SK-N-SH treated with all-trans-retinoic acid at 6 μM for 48 hours (cell line): ENCODE data around the gene ADAM8.

Experiments used
- ATAC-seq: fragments of 200-7000 bp; cut with Tn5 transposase; 3 replicates; pipeline ENCODE4 v1.9.1; 2020; ENCODE audit warnings: mild to moderate bottlenecking, moderate library complexity
- ARNTL ChIP-seq: fragments of 450-650 bp; formaldehyde crosslinking; IDR thresholded peaks from 2 replicates; pipeline ENCODE4 v1.5.0; 2020; ENCODE audit warnings: low read depth, mild to moderate bottlenecking, moderate library complexity, borderline replicate concordance
- BACH2 ChIP-seq: fragments of 250-450 bp; sonication (Bioruptor Pico); IDR thresholded peaks from 2 replicates; pipeline ENCODE4 v1.9.0; 2021; ENCODE audit warnings: mild to moderate bottlenecking, borderline replicate concordance
- CSDC2 ChIP-seq: fragments of 250-450 bp; sonication (Bioruptor Pico); IDR thresholded peaks from 2 replicates; pipeline ENCODE4 v1.5.0; 2020; ENCODE audit warnings: mild to moderate bottlenecking, moderate library complexity
- ESRRG ChIP-seq: fragments of 250-450 bp; sonication (Bioruptor Pico); IDR thresholded peaks from 2 replicates; pipeline ENCODE4 v1.6.1; 2021; ENCODE audit warnings: mild to moderate bottlenecking
- GLIS3 ChIP-seq: fragments of 250-450 bp; sonication (Bioruptor Pico); IDR thresholded peaks from 2 replicates; pipeline ENCODE4 v1.5.0; 2020; ENCODE audit warnings: mild to moderate bottlenecking, moderate library complexity
- ISL1 ChIP-seq: fragments of 250-450 bp; sonication (Bioruptor Pico); IDR thresholded peaks from 2 replicates; pipeline ENCODE4 v2.1.2; 2022; ENCODE audit warnings: mild to moderate bottlenecking, moderate library complexity
- OSR1 ChIP-seq: fragments of 250-450 bp; sonication (Bioruptor Pico); IDR thresholded peaks from 2 replicates; pipeline ENCODE4 v1.8.0; 2022; ENCODE audit warnings: moderate library complexity, mild to moderate bottlenecking, inconsistent platforms
- PPARA ChIP-seq: fragments of 250-450 bp; sonication (Bioruptor Pico); IDR thresholded peaks from 2 replicates; pipeline ENCODE4 v1.5.0; 2020; ENCODE audit warnings: mild to moderate bottlenecking, borderline replicate concordance
- RARB ChIP-seq: fragments of 250-450 bp; sonication (Bioruptor Pico); IDR thresholded peaks from 2 replicates; pipeline ENCODE4 v1.8.0; 2021; ENCODE audit warnings: mild to moderate bottlenecking, moderate library complexity
- SNAI2 ChIP-seq: fragments of 250-450 bp; sonication (Bioruptor Pico); IDR thresholded peaks from 2 replicates; pipeline ENCODE4 v1.5.0; 2020; ENCODE audit warnings: mild to moderate bottlenecking, moderate library complexity
- TCF4 ChIP-seq: fragments of 250-450 bp; sonication (Bioruptor Pico); IDR thresholded peaks from 2 replicates; pipeline ENCODE4 v1.8.0; 2021; ENCODE audit warnings: mild to moderate bottlenecking, moderate library complexity, borderline replicate concordance
- TOX ChIP-seq: fragments of 250-450 bp; sonication (Bioruptor Pico); IDR thresholded peaks from 2 replicates; pipeline ENCODE4 v1.8.0; 2021; ENCODE audit warnings: mild to moderate bottlenecking, moderate library complexity, borderline replicate concordance
- ZC3H10 ChIP-seq: fragments of 250-450 bp; sonication (Bioruptor Pico); IDR thresholded peaks from 2 replicates; pipeline ENCODE4 v1.5.1; 2021; ENCODE audit warnings: mild to moderate bottlenecking, moderate library complexity
- ZFP3 ChIP-seq: fragments of 250-450 bp; sonication (Bioruptor Pico); IDR thresholded peaks from 2 replicates; pipeline ENCODE4 v1.5.0; 2020; ENCODE audit warnings: mild to moderate bottlenecking, moderate library complexity
- ZFP30 ChIP-seq: fragments of 450-650 bp; formaldehyde crosslinking; IDR thresholded peaks from 2 replicates; pipeline ENCODE4 v1.5.0; 2022; ENCODE audit warnings: mild to moderate bottlenecking, moderate library complexity
- ZNF565 ChIP-seq: fragments of 450-650 bp; formaldehyde crosslinking; conservative IDR thresholded peaks from 2 replicates; pipeline ENCODE4 v1.5.0; 2020; ENCODE audit warnings: low read depth, mild to moderate bottlenecking, moderate library complexity
- ZNF70 ChIP-seq: fragments of 450-650 bp; formaldehyde crosslinking; IDR thresholded peaks from 2 replicates; pipeline ENCODE4 v1.5.0; 2020; ENCODE audit warnings: mild to moderate bottlenecking, moderate library complexity
- ZNF8 ChIP-seq: fragments of 450-650 bp; formaldehyde crosslinking; IDR thresholded peaks from 2 replicates; pipeline ENCODE4 v1.5.0; 2020; ENCODE audit warnings: mild to moderate bottlenecking, moderate library complexity
- TF ChIP-seq, protein P1 (sequence below): fragments of 250-450 bp; sonication (Bioruptor Pico); IDR thresholded peaks from 2 replicates; pipeline ENCODE4 v1.5.0; 2020; ENCODE audit warnings: mild to moderate bottlenecking, moderate library complexity
- TF ChIP-seq, protein P2 (sequence below): fragments of 250-450 bp; sonication (Bioruptor Pico); IDR thresholded peaks from 2 replicates; pipeline ENCODE4 v1.5.1; 2020; ENCODE audit warnings: low read depth, mild to moderate bottlenecking, moderate library complexity
- TF ChIP-seq, protein P3 (sequence below): fragments of 250-450 bp; sonication (Bioruptor Pico); IDR thresholded peaks from 2 replicates; pipeline ENCODE4 v1.8.0; 2020; ENCODE audit warnings: mild to moderate bottlenecking, moderate library complexity, borderline replicate concordance
- TF ChIP-seq, protein P4 (sequence below): fragments of 250-450 bp; sonication (Bioruptor Pico); IDR thresholded peaks from 2 replicates; pipeline ENCODE4 v1.5.1; 2021; ENCODE audit warnings: mild to moderate bottlenecking, moderate library complexity

Gene ADAM8

DNA sequence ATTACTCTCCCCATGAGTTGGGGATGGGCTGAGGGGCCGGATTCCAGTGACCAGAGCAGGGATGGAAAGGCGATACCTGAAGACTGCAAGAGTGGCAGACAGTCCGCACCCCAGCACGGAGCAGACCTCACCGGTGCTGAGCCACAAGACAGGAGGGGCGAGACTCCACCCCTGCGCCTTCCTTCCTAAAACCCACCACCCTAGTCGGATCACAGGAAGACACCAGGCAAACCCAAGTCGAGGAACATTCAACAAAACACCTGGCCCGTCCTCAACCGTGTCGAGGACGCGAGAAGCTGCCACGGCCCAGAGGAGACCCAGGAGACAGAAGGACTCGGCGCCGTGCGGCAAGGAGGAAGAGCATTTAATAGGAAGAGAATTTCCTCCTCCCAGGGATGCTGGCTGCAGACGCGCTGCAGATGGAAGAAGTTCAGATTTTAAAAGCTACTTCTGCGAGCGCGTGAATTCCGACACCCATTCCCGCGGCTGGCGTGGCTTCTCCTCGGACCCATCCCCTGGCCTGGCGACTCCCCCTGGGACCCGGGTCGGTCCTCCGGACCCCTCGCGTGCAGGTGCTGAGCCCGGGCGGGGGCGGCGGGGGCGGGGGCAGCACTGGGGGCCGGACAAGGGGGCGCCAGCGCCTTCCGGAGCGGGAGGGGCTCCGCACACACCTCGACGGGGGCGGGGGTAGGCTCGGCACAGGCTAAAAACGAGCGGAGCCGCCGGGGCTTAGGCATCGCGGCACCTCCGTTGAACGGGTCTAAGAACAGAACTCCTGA is 47.2 kb downstream of the ADAM8 start:
- TF ChIP-seq ARNTL (CRISPR knock-in tag) (no peak), ZNF8 (CRISPR knock-in tag) (no peak), RARB (CRISPR knock-in tag) (no peak), SNAI2 (CRISPR knock-in tag) (no peak), GLIS3 (CRISPR knock-in tag) (no peak), TCF4 (CRISPR knock-in tag) (no peak), PPARA (CRISPR knock-in tag) (no peak), ESRRG (CRISPR knock-in tag) (no peak), ZNF565 (CRISPR knock-in tag) (no peak), ZFP3 (CRISPR knock-in tag) (no peak)

DNA sequence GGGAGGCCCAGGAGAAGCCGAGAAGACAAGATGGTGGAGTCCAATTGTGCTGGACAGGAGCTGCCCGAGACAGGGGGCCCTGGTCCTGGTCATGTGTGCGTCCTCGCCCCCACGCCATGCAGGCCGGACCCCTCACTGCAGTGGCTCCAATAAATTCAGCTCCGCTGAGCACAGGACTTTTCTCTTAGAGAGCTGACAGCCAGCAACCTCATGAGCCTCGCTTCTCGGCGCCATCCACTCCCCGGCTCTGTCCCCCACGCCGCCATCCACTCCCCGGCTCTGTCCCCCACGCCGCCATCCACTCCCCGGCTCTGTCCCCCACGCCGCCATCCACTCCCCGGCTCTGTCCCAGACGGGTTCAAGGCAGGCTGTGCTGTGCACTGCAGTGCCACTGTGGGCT is 49.4 kb downstream of the ADAM8 start:
- TF ChIP-seq ZC3H10: no peak
- TF ChIP-seq ZFP30 (CRISPR knock-in tag): no peak
- TF ChIP-seq OSR1: no peak
- TF ChIP-seq, protein P1, sequence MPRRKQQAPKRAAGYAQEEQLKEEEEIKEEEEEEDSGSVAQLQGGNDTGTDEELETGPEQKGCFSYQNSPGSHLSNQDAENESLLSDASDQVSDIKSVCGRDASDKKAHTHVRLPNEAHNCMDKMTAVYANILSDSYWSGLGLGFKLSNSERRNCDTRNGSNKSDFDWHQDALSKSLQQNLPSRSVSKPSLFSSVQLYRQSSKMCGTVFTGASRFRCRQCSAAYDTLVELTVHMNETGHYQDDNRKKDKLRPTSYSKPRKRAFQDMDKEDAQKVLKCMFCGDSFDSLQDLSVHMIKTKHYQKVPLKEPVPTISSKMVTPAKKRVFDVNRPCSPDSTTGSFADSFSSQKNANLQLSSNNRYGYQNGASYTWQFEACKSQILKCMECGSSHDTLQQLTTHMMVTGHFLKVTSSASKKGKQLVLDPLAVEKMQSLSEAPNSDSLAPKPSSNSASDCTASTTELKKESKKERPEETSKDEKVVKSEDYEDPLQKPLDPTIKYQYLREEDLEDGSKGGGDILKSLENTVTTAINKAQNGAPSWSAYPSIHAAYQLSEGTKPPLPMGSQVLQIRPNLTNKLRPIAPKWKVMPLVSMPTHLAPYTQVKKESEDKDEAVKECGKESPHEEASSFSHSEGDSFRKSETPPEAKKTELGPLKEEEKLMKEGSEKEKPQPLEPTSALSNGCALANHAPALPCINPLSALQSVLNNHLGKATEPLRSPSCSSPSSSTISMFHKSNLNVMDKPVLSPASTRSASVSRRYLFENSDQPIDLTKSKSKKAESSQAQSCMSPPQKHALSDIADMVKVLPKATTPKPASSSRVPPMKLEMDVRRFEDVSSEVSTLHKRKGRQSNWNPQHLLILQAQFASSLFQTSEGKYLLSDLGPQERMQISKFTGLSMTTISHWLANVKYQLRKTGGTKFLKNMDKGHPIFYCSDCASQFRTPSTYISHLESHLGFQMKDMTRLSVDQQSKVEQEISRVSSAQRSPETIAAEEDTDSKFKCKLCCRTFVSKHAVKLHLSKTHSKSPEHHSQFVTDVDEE (CRISPR knock-in tag): no peak
- no peak for TF ChIP-seq ISL1 (CRISPR knock-in tag)
- TF ChIP-seq BACH2 (CRISPR knock-in tag): no peak
- ATAC-seq: no peak

More for the DNA sequence above, 47.2 kb downstream of the ADAM8 start:
- no peak for ATAC-seq

DNA sequence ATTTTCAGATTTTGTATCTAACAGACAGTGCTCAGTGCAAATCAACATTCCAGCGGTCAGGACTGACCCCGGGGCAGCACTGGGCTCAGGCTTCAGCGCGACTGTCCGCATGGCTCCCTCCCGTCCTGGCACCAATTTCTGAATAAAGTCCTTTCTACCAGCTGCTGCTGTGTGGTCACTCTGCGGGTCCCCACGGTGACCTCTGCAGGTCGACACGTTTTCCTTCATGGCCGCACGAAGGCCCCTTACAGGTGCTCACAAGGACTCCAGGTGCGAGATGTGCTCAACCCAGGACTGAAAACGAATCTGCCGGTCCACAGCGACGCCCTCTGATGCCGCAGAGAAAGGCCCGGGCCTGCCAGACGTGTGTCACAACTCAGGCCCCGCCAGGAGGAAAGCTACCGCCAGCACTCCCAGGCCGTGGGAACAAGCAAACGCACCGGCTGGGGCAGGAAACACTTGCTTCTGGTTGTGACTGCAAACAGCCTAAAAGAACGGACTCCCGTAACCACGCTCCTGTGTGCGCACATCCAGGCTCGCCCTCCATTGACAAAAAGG is 50.3 kb downstream of the ADAM8 start:
- no peak for TF ChIP-seq CSDC2 (CRISPR knock-in tag)
- no peak for TF ChIP-seq ESRRG (CRISPR knock-in tag)
- TF ChIP-seq GLIS3 (CRISPR knock-in tag): no peak
- TF ChIP-seq, protein P2, sequence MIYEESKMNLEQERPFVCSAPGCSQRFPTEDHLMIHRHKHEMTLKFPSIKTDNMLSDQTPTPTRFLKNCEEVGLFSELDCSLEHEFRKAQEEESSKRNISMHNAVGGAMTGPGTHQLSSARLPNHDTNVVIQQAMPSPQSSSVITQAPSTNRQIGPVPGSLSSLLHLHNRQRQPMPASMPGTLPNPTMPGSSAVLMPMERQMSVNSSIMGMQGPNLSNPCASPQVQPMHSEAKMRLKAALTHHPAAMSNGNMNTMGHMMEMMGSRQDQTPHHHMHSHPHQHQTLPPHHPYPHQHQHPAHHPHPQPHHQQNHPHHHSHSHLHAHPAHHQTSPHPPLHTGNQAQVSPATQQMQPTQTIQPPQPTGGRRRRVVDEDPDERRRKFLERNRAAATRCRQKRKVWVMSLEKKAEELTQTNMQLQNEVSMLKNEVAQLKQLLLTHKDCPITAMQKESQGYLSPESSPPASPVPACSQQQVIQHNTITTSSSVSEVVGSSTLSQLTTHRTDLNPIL (CRISPR knock-in tag): no peak
- no peak for TF ChIP-seq RARB (CRISPR knock-in tag)
- no peak for TF ChIP-seq ZNF70 (CRISPR knock-in tag)
- no peak for TF ChIP-seq OSR1
- no peak for TF ChIP-seq ZNF565 (CRISPR knock-in tag)
- TF ChIP-seq ZNF8 (CRISPR knock-in tag): no peak
- TF ChIP-seq ISL1 (CRISPR knock-in tag): no peak
- no peak for TF ChIP-seq BACH2 (CRISPR knock-in tag)
- no peak for TF ChIP-seq SNAI2 (CRISPR knock-in tag)
- no peak for TF ChIP-seq PPARA (CRISPR knock-in tag)
- no peak for ATAC-seq

DNA sequence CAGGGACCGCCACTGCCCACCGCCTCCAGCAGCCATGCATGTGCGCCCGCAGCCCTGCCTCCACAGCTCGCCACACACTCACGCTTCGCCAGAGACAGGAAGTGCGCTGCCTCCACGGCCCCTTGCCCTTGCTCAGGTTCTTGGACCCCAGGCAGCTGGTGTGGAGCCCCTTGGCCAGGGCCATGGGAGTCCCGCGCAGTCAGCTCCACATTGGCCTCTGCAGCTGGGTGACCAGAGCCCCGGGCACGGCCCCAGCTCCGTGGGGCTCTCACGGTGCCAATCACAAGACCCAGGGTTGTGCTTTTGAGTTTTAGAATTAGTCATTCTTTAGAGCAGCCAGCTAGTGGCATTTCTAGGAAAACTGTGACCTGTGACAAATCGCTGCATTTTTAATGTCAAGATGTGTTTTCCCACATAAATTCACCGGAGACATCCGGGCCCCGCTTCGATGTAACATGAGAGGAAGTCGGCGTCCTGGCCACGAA is 50.9 kb downstream of the ADAM8 start:
- ATAC-seq: no peak
- TF ChIP-seq GLIS3 (CRISPR knock-in tag): no peak
- no peak for TF ChIP-seq ZNF70 (CRISPR knock-in tag)
- TF ChIP-seq, protein P3, sequence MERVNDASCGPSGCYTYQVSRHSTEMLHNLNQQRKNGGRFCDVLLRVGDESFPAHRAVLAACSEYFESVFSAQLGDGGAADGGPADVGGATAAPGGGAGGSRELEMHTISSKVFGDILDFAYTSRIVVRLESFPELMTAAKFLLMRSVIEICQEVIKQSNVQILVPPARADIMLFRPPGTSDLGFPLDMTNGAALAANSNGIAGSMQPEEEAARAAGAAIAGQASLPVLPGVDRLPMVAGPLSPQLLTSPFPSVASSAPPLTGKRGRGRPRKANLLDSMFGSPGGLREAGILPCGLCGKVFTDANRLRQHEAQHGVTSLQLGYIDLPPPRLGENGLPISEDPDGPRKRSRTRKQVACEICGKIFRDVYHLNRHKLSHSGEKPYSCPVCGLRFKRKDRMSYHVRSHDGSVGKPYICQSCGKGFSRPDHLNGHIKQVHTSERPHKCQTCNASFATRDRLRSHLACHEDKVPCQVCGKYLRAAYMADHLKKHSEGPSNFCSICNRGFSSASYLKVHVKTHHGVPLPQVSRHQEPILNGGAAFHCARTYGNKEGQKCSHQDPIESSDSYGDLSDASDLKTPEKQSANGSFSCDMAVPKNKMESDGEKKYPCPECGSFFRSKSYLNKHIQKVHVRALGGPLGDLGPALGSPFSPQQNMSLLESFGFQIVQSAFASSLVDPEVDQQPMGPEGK (CRISPR knock-in tag): no peak
- no peak for TF ChIP-seq RARB (CRISPR knock-in tag)
- TF ChIP-seq BACH2 (CRISPR knock-in tag): no peak
- no peak for TF ChIP-seq ESRRG (CRISPR knock-in tag)
- TF ChIP-seq TCF4 (CRISPR knock-in tag): no peak
- TF ChIP-seq ZC3H10: no peak
- no peak for TF ChIP-seq ZNF565 (CRISPR knock-in tag)
- TF ChIP-seq PPARA (CRISPR knock-in tag): no peak
- TF ChIP-seq, protein P1 (CRISPR knock-in tag): no peak
- TF ChIP-seq ZFP3 (CRISPR knock-in tag): no peak
- TF ChIP-seq, protein P4, sequence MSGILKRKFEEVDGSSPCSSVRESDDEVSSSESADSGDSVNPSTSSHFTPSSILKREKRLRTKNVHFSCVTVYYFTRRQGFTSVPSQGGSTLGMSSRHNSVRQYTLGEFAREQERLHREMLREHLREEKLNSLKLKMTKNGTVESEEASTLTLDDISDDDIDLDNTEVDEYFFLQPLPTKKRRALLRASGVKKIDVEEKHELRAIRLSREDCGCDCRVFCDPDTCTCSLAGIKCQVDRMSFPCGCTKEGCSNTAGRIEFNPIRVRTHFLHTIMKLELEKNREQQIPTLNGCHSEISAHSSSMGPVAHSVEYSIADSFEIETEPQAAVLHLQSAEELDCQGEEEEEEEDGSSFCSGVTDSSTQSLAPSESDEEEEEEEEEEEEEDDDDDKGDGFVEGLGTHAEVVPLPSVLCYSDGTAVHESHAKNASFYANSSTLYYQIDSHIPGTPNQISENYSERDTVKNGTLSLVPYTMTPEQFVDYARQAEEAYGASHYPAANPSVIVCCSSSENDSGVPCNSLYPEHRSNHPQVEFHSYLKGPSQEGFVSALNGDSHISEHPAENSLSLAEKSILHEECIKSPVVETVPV (CRISPR knock-in tag): no peak
- no peak for TF ChIP-seq TOX (CRISPR knock-in tag)
- TF ChIP-seq CSDC2 (CRISPR knock-in tag): no peak
